Measurements from ENCODE around the gene ADAMTSL2. TPM values are rescaled to one million over a fixed set of nuclear protein-coding genes. Genes with fewer than 3 reads are reported as not detected.

The ADAMTSL2 gene
- total RNA-seq, 1 donor from 2014 or later = 0.15 TPM

DNA sequence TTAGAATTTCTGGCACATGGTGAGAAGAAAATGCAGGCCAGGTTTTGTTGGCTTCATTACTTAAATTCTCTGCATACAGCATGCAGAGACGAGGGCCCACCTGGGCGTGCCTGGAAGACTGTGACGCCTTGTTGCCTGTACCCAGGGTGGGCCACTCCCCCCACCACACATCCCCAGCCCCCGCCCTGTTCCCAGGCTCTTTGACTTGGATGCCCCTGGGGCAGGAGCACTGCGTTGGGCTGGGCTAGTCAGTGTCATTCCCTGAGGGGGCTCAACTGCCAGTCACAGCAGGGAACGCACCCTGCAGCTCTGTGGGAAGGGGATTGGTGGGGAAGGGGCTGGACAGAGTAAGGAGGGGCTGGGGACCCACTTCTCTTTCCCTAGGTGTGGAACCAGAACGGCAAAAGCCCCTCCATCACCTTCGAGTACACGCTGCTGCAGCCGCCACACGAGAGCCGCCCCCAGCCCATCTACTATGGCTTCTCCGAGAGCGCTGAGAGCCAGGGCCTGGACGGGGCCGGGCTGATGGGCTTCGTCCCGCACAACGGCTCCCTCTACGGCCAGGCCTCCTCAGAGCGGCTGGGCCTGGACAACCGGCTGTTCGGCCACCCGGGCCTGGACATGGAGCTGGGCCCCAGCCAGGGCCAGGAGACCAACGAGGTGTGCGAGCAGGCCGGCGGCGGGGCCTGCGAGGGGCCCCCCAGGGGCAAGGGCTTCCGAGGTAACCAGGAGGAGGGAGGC is 19.6 kb downstream of the ADAMTSL2 start:
- TF ChIP-seq, protein P1, sequence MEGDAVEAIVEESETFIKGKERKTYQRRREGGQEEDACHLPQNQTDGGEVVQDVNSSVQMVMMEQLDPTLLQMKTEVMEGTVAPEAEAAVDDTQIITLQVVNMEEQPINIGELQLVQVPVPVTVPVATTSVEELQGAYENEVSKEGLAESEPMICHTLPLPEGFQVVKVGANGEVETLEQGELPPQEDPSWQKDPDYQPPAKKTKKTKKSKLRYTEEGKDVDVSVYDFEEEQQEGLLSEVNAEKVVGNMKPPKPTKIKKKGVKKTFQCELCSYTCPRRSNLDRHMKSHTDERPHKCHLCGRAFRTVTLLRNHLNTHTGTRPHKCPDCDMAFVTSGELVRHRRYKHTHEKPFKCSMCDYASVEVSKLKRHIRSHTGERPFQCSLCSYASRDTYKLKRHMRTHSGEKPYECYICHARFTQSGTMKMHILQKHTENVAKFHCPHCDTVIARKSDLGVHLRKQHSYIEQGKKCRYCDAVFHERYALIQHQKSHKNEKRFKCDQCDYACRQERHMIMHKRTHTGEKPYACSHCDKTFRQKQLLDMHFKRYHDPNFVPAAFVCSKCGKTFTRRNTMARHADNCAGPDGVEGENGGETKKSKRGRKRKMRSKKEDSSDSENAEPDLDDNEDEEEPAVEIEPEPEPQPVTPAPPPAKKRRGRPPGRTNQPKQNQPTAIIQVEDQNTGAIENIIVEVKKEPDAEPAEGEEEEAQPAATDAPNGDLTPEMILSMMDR (IDR thresholded peaks at IDR 0.05) = no peak
- DNase-seq (ENCODE audit: low spot score) = no peak
- Mint-ChIP-seq H3K4me1 (ENCODE audit: low read depth) (peaks cover 17% of the 10 kb centered on the region), H3K9me3 (ENCODE audit: low read depth) (no peaks in the 10 kb centered on the region), H3K4me3 (ENCODE audit: unreplicated experiment) (no peak overlapping the region), H3K36me3 (ENCODE audit: low read depth) (no peaks in the 10 kb centered on the region), H3K27me3 (ENCODE audit: low read depth) (peaks cover 14% of the 10 kb centered on the region), H3K27ac (ENCODE audit: unreplicated experiment) (no peak overlapping the region)

DNA sequence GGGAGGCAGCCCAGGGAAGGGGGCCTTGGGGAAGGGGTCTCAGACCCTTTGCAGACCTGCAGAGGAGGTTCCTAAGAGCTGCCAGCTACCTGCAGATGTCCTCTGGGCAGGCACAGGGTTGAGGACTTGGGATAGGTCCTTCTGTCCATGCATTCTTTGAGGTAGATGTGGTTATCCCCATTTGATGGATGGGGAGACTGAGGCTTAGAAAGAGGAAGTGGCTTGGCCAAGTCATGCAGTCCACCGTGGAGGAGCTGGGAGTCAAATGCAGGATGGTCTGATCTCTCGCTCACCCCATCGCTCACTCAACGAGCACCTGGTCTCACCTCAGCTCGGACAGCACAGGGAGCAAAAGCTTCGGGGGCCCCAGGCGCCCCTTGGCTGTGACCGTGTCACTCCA is 20.2 kb downstream of the ADAMTSL2 start:
- Mint-ChIP-seq H3K4me3 (ENCODE audit: unreplicated experiment) (no peak overlapping the region), H3K9me3 (ENCODE audit: low read depth) (no peaks in the 10 kb centered on the region), H3K4me1 (ENCODE audit: low read depth) (peaks cover 19% of the 10 kb centered on the region), H3K27ac (ENCODE audit: unreplicated experiment) (no peak overlapping the region), H3K27me3 (ENCODE audit: low read depth) (peaks cover 12% of the 10 kb centered on the region), H3K36me3 (ENCODE audit: low read depth) (no peaks in the 10 kb centered on the region)
- DNase-seq (ENCODE audit: low spot score) = no peak
- TF ChIP-seq, protein P1 (IDR thresholded peaks at IDR 0.05) = no peak

DNA sequence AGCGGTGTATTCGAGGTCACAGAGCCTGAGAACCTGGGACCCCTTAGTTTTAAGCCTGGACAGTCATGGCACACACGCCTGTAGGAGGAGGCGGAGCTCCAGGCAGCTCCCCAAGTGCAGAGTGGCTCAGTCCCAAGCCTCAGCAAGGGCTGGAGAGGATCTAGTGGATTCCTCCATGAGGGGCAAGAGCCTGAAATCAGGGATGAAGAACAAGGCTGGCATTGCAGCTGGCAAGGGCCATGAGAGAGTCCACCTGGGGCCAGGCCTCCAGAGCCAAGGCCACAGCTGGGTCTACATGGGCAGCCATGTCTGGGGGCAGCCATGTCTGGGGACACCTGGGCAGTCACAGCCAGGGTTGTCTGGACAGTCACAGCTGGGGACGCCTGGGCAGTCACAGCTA is 21.9 kb downstream of the ADAMTSL2 start:
- TF ChIP-seq, protein P1 (IDR thresholded peaks at IDR 0.05) = no peak
- no peak overlapping the region for H3K4me3 Mint-ChIP-seq (ENCODE audit: unreplicated experiment)
- DNase-seq (ENCODE audit: low spot score) = no peak
- no peaks in the 10 kb centered on the region for H3K36me3 Mint-ChIP-seq (ENCODE audit: low read depth)
- H3K27me3 Mint-ChIP-seq (ENCODE audit: low read depth) = no peaks in the 10 kb centered on the region
- no peaks in the 10 kb centered on the region for H3K9me3 Mint-ChIP-seq (ENCODE audit: low read depth)
- H3K27ac Mint-ChIP-seq (ENCODE audit: unreplicated experiment) = no peak overlapping the region
- peaks cover 21% of the 10 kb centered on the region for H3K4me1 Mint-ChIP-seq (ENCODE audit: low read depth)

DNA sequence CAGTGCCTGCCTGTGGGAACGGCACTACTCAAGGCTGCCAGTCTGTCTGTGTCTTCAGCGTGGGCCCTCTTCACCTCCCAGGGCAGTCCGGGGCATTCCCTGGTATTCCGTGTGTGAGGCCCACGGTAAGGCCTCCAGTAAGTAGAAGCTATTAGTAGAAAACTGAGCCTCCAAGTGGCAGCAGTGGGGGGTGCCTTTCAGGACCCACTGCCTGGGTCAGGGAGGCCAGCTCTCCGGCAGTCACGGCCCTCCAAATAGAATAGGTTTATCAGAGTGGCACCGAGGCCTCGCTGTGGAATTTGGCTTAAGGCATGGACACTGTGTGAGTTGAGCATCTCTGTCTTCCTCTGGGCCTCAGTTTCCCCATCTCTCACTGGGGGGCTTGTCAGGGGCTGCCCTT is 23.1 kb downstream of the ADAMTSL2 start:
- Mint-ChIP-seq H3K27ac (ENCODE audit: unreplicated experiment) (no peak overlapping the region), H3K27me3 (ENCODE audit: low read depth) (no peaks in the 10 kb centered on the region), H3K4me1 (ENCODE audit: low read depth) (peaks cover 21% of the 10 kb centered on the region), H3K9me3 (ENCODE audit: low read depth) (no peaks in the 10 kb centered on the region), H3K36me3 (ENCODE audit: low read depth) (no peaks in the 10 kb centered on the region), H3K4me3 (ENCODE audit: unreplicated experiment) (no peak overlapping the region)
- DNase-seq (ENCODE audit: low spot score) = no peak
- TF ChIP-seq, protein P1 (IDR thresholded peaks at IDR 0.05) = no peak

DNA sequence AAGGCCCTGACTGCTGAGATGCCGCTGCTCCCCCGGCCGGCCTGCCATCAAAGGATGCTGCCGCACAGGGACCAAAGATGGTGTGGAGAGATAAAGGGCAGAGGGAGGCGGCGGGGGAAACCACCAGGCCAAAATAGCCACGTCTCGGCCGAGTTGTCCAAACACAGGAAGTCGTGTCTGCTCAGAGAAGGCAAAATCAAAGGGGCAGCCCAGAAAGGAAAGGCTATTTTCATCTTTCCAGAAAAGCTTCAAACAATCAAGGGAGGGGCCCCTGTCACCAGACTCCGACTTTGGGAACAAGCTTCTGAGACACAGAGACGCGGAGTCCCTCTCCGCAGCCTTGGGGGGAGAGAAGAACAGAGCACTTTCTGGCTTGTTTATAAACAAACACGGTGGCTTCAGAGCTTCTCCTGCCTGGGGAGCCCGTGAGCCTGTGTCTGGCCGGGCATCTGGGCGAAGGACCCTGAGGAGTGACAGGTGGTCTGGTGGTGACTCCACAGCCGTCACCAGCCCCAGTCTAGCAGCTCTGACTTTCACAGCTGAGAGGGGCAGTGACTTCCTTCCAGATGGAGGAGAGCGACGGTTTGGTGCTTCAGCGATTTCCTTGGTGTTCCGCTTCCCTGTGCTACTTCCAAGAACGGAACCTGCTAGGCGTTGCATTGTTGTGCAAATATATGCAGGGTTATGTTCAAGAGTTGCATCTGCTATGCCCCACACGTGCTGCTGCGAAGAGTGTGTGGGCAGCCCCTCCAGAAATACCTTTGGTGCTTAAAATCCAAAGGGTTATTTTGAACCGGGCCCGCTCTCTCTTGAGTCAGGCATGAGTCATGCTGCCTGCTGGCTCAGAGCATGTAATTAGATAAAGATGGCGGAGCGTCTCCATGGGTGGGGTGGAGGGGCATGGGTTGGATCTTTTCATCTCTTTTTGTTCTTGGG is 24.0 kb downstream of the ADAMTSL2 start:
- peak overlapping the region; percentile 90 for H3K27ac Mint-ChIP-seq (ENCODE audit: unreplicated experiment)
- no peaks in the 10 kb centered on the region for H3K9me3 Mint-ChIP-seq (ENCODE audit: low read depth)
- TF ChIP-seq, protein P1 (IDR thresholded peaks at IDR 0.05) = no peak
- DNase-seq (ENCODE audit: low spot score) = no peak
- H3K4me3 Mint-ChIP-seq (ENCODE audit: unreplicated experiment) = peak overlapping the region; percentile 60
- H3K27me3 Mint-ChIP-seq (ENCODE audit: low read depth) = peaks cover 2% of the 10 kb centered on the region
- peaks cover 26% of the 10 kb centered on the region for H3K4me1 Mint-ChIP-seq (ENCODE audit: low read depth)
- H3K36me3 Mint-ChIP-seq (ENCODE audit: low read depth) = no peaks in the 10 kb centered on the region
